Kidney epithelial cell (primary cell): ENCODE data around the gene PGAP1. TPM values are rescaled to one million over a fixed set of nuclear protein-coding genes. Genes with fewer than 3 reads are reported as not detected.

Experiments used
- DNase-seq: peaks from one replicate; pipeline ENCODE4 v3.0.0-alpha.2; 2010; ENCODE audit warnings: low read depth
- H3K27me3 ChIP-seq: 2 replicates; pipeline ENCODE4 v1.6.0; 2011; ENCODE audit warnings: low read length; ENCODE audit not compliant: control insufficient read depth, insufficient read depth
- H3K36me3 ChIP-seq: 2 replicates; pipeline ENCODE4 v1.5.1; 2011; ENCODE audit warnings: low read length; ENCODE audit not compliant: control insufficient read depth, insufficient read depth
- H3K4me3 ChIP-seq: 2 replicates; pipeline ENCODE4 v1.5.1; 2011; ENCODE audit warnings: low read depth, mild to moderate bottlenecking, control low read depth, low read length
- CTCF ChIP-seq: IDR thresholded peaks from 2 replicates; pipeline ENCODE4 v1.5.1; 2011; ENCODE audit warnings: mild to moderate bottlenecking, moderate library complexity, low read length, control low read depth, inconsistent platforms; ENCODE audit not compliant: insufficient read depth, poor library complexity, severe bottlenecking
- total RNA-seq: library from RNA; depleted of rRNA; stranded (reverse); fragments of >200 nt; gene quantifications from 2 replicates; pipeline ENCODE4 v1.2.3, GENCODE V29; 2015

The PGAP1 gene
- 3.8 and 5.3 TPM in 2 replicates for total RNA-seq

- Histone ChIP-seq H3K27me3 (no peaks in the 10 kb centered on the region), H3K36me3 (no peaks in the 10 kb centered on the region), H3K4me3 (peak within 1 kb of the TSS; percentile 98)
- no peak for TF ChIP-seq CTCF
- DNase-seq: peak; percentile 63
These were observed at the start of gene PGAP1 for GRCh38 chr2:196926562-196927375. PGAP1 (minus strand) TSS chr2:196926707; CDS start chr2:196926616, 91 bp downstream.

- no peak for TF ChIP-seq CTCF
- H3K4me3 ChIP-seq: no peak overlapping the region
- no peaks in the 10 kb centered on the region for H3K36me3 ChIP-seq
- DNase-seq: no peak
- no peaks in the 10 kb centered on the region for H3K27me3 ChIP-seq
These were observed 48.5 kb upstream of the PGAP1 start for GRCh38 chr2:196974970-196975369.

GRCh38 chr2:196971574-196972279 is 45.2 kb upstream of the PGAP1 start:
- DNase-seq: no peak
- H3K27me3 ChIP-seq: no peaks in the 10 kb centered on the region
- TF ChIP-seq CTCF: no peak
- H3K4me3 ChIP-seq: no peak overlapping the region
- H3K36me3 ChIP-seq: no peaks in the 10 kb centered on the region

- no peak overlapping the region for H3K4me3 ChIP-seq
- H3K27me3 ChIP-seq: no peaks in the 10 kb centered on the region
- H3K36me3 ChIP-seq: no peaks in the 10 kb centered on the region
- TF ChIP-seq CTCF: no peak
- no peak for DNase-seq
These were observed 43.6 kb upstream of the PGAP1 start for GRCh38 chr2:196970099-196970498.

GRCh38 chr2:196968516-196968915 is 42.0 kb upstream of the PGAP1 start:
- no peak overlapping the region for H3K4me3 ChIP-seq
- no peak for DNase-seq
- H3K36me3 ChIP-seq: no peaks in the 10 kb centered on the region
- H3K27me3 ChIP-seq: no peaks in the 10 kb centered on the region
- no peak for TF ChIP-seq CTCF
